ENCODE data around the gene CHAC1. TPM values are rescaled to one million over a fixed set of nuclear protein-coding genes. Genes with fewer than 3 reads are reported as not detected.

The CHAC1 gene
- total RNA-seq, 4 donors from 2014 or later = 0.66 to 1.6 (median 1.2) TPM; not detected in 1

GRCh38 chr15:40909662-40910630 is 43.3 kb upstream of the CHAC1 start:
- TF ChIP-seq CTCF (IDR thresholded peaks at IDR 0.05; ENCODE audit: low read depth) = no peak

GRCh38 chr15:40911141-40911540 is 42.1 kb upstream of the CHAC1 start:
- TF ChIP-seq CTCF (IDR thresholded peaks at IDR 0.05; ENCODE audit: low read depth) = no peak

GRCh38 chr15:40911693-40912092 is 41.6 kb upstream of the CHAC1 start:
- TF ChIP-seq CTCF (IDR thresholded peaks at IDR 0.05; ENCODE audit: low read depth) = no peak

GRCh38 chr15:40912478-40912877 is 40.8 kb upstream of the CHAC1 start:
- TF ChIP-seq CTCF (IDR thresholded peaks at IDR 0.05; ENCODE audit: low read depth) = no peak

- no peak for TF ChIP-seq CTCF (IDR thresholded peaks at IDR 0.05; ENCODE audit: low read depth)
These were observed 39.3 kb upstream of the CHAC1 start for GRCh38 chr15:40914013-40914412.

- no peak for TF ChIP-seq CTCF (IDR thresholded peaks at IDR 0.05; ENCODE audit: low read depth)
These were observed 38.8 kb upstream of the CHAC1 start for GRCh38 chr15:40914486-40914885.

GRCh38 chr15:40915116-40915661 is 38.1 kb upstream of the CHAC1 start:
- TF ChIP-seq CTCF (IDR thresholded peaks at IDR 0.05; ENCODE audit: low read depth) = no peak

Measured in subcutaneous adipose tissue (tissue), 4 donors.